ENCODE results near the gene ADI1.

- TF ChIP-seq, protein P1, sequence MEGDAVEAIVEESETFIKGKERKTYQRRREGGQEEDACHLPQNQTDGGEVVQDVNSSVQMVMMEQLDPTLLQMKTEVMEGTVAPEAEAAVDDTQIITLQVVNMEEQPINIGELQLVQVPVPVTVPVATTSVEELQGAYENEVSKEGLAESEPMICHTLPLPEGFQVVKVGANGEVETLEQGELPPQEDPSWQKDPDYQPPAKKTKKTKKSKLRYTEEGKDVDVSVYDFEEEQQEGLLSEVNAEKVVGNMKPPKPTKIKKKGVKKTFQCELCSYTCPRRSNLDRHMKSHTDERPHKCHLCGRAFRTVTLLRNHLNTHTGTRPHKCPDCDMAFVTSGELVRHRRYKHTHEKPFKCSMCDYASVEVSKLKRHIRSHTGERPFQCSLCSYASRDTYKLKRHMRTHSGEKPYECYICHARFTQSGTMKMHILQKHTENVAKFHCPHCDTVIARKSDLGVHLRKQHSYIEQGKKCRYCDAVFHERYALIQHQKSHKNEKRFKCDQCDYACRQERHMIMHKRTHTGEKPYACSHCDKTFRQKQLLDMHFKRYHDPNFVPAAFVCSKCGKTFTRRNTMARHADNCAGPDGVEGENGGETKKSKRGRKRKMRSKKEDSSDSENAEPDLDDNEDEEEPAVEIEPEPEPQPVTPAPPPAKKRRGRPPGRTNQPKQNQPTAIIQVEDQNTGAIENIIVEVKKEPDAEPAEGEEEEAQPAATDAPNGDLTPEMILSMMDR (IDR thresholded peaks at IDR 0.05; ENCODE audit: low read depth, low read length) = no peak
- no peak for TF ChIP-seq EZH2phosphoT487 (IDR thresholded peaks at IDR 0.05; ENCODE audit: low read depth)
Measured at GRCh38 chr2:3460156-3460555, 59.2 kb downstream of the ADI1 start.
